Measurements from ENCODE around the gene OR6N2.

Gene OR6N2

GRCh38 chr1:158724442-158724841 lies 56.6 kb downstream of the OR6N2 start:
- DNase-seq (ENCODE audit: low spot score in 2 of 2), result no peak
- H3K9me3 ChIP-seq, result no peaks in the 10 kb centered on the region
- in situ Hi-C loops (cut with MboI; ENCODE audit: low sequenced_read_pairs), result no loop called here
- no peaks in the 10 kb centered on the region for H3K36me3 ChIP-seq (replicated peaks)
- H3K4me1 ChIP-seq, result no peaks in the 10 kb centered on the region
- H3K27me3 ChIP-seq (ENCODE audit: low read depth), result no peaks in the 10 kb centered on the region
- H3K4me3 ChIP-seq, result no peak overlapping the region

All from HAP-1 (cell line).